Kidney (tissue), 14 donors: ENCODE data around the gene AFF3. TPM values are rescaled to one million over a fixed set of nuclear protein-coding genes. Genes with fewer than 3 reads are reported as not detected.

ENCODE experiments used
- DNase-seq, 5 donors: peaks; one replicate each; pipeline ENCODE4 v3.0.0-alpha.2; 2013 to 2020
- FAIRE-seq: peaks from 2 replicates; lab custom pipeline; 2012; peaks lifted over from hg19 to GRCh38; lab: Jason Lieb, UNC
- H3K27ac ChIP-seq, 2 donors: one replicate each; pipeline ENCODE4 v1.7.0; 2013; ENCODE audit warnings: low read depth in 2 of 2, low read length in 2 of 2, inconsistent platforms in 1 of 2
- H3K27me3 ChIP-seq: one replicate; pipeline ENCODE4 v1.7.1; 2013; ENCODE audit warnings: low read length, inconsistent platforms; ENCODE audit not compliant: control insufficient read depth, insufficient read depth
- H3K36me3 ChIP-seq, 3 donors: one replicate each; pipeline versions ENCODE4 v1.7.0 to v1.7.1; 2013; ENCODE audit warnings: low read length in 3 of 3, control low read depth in 1 of 3, inconsistent platforms in 1 of 3; ENCODE audit not compliant: insufficient read depth in 3 of 3, control insufficient read depth in 2 of 3
- H3K4me1 ChIP-seq, 3 donors: one replicate each; pipeline versions ENCODE4 v1.7.0 to v1.7.1; 2013; ENCODE audit warnings: low read length in 3 of 3, inconsistent platforms in 1 of 3, low read depth in 1 of 3; ENCODE audit not compliant: control insufficient read depth in 2 of 3, insufficient read depth in 2 of 3
- H3K4me3 ChIP-seq, 3 donors: one replicate each; pipeline versions ENCODE4 v1.7.0 to v1.8.1; 2013; ENCODE audit warnings: low read length in 3 of 3, control low read depth in 1 of 3, inconsistent platforms in 1 of 3
- H3K9ac ChIP-seq, 3 donors: one replicate each; pipeline versions ENCODE4 v1.7.0 to v1.7.1; 2013; ENCODE audit warnings: low read length in 3 of 3, control low read depth in 1 of 3, inconsistent platforms in 1 of 3
- H3K9me3 ChIP-seq, 3 donors: one replicate each; pipeline versions ENCODE4 v1.7.0 to v1.7.1; 2013; ENCODE audit warnings: low read length in 3 of 3, control low read depth in 1 of 3, inconsistent platforms in 1 of 3; ENCODE audit not compliant: control insufficient read depth in 2 of 3, insufficient read depth in 1 of 3
- intact Hi-C: fragments of 100-400 bp; cut with DNase I; formaldehyde crosslinking; loops from one replicate; pipeline ENCODE4 v1.11.1; 2022
- polyA plus RNA-seq: library from polyadenylated mRNA; stranded (reverse); fragments of 350-450 nt; fragmentation: Illumina TruSeq; extraction: RNeasy Lipid Tissue Mini Kit (QIAGEN cat#74804); gene quantifications from one replicate; pipeline ENCODE4 v1.2.3, GENCODE V29; 2014; ENCODE audit warnings: low read depth, low replicate concordance; ENCODE audit not compliant: insufficient read depth
- total RNA-seq: library from RNA; stranded (reverse); fragmentation: NEBNext Ultra II Directional; extraction: Animal tissue kit (Norgen Biotek cat#: 25700); gene quantifications from one replicate; pipeline ENCODE4 v1.2.1, GENCODE V29; 2021
- TF ChIP-seq, protein P1 (sequence below): IDR thresholded peaks from 3 replicates; pipeline ENCODE4 v1.5.1; 2012; ENCODE audit warnings: mild to moderate bottlenecking, moderate library complexity, borderline replicate concordance; ENCODE audit not compliant: insufficient read depth; ENCODE audit errors: extremely low read depth
- donor health status: control.
- donor health status: control.
- donor health status: control.
- donor health status: control.
- donor health status: control.
- donor health status: DM: yes; HTN: yes; CAD: no.
- donor health status: Normal renal cell carcinoma (clear cell type).

AFF3 gene
- total and polyA plus RNA-seq, 2 donors from 2014 or later: 0.65 to 11.0 TPM

DNA sequence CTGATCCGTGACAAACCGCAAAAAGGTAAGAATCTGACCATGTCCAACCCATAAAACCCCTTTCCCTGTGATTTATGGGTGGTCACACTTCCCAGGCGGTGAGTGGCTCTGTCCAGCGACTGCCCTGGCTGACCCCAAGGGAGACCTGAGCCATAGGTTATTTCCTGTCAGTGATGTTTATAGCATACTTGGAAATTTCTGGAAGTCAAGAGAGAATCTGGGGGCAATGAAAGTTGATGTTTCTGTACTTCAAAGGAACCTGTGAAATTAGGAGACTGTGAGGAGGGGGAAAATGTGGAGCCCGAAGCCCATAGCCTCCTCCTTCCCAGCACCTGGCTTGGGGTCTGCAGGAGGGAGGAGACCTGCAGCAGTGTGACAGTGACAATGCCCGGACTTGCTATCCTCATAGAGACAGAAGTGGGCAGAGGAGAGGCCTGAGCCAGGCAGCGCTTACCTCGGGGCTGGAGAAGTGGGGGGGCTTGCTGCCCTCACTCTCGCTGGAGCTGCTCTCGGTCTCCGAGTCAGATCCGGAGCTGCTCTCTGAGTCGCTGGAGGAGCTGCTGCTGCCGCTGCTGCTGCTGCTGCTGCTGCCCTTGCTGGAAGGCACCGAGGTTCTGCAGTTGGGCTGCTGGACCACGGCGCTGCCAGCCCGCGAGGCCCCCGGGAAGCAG is 541.3 kb downstream of the AFF3 start:
- Histone ChIP-seq H3K36me3 (no peaks in the 10 kb centered on the region), H3K9ac (no peak overlapping the region), H3K9me3 (no peaks in the 10 kb centered on the region), H3K4me1 (no peaks in the 10 kb centered on the region), H3K27me3 (no peaks in the 10 kb centered on the region), H3K27ac (no peak overlapping the region), H3K4me3 (no peak overlapping the region)
- FAIRE-seq: no peak
- intact Hi-C loops: no loop called here
- DNase-seq: peak in 4 of 5 donors; percentile 83 to 92 (median 86)
- TF ChIP-seq, protein P1, sequence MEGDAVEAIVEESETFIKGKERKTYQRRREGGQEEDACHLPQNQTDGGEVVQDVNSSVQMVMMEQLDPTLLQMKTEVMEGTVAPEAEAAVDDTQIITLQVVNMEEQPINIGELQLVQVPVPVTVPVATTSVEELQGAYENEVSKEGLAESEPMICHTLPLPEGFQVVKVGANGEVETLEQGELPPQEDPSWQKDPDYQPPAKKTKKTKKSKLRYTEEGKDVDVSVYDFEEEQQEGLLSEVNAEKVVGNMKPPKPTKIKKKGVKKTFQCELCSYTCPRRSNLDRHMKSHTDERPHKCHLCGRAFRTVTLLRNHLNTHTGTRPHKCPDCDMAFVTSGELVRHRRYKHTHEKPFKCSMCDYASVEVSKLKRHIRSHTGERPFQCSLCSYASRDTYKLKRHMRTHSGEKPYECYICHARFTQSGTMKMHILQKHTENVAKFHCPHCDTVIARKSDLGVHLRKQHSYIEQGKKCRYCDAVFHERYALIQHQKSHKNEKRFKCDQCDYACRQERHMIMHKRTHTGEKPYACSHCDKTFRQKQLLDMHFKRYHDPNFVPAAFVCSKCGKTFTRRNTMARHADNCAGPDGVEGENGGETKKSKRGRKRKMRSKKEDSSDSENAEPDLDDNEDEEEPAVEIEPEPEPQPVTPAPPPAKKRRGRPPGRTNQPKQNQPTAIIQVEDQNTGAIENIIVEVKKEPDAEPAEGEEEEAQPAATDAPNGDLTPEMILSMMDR: no peak

DNA sequence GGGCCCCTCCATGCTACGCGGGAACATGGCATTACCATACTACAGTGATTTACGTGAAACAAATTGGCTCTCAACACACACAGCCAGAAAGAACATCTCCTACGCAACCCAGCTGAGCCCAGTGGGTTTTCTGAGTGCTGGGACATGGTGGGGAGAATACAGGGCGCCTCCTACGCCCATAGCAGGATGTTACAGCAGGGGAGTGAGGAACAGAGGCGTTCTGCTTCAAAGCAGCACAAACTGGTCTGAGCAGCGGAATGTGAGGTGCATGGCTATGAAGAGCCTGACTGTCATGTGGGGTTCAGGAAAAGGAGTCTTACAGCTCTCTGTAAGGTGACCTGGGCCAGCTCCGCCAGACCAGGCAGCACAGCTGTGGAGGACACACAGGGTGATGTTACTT is 543.9 kb downstream of the AFF3 start:
- no peak overlapping the region for H3K27ac ChIP-seq
- no peaks in the 10 kb centered on the region for H3K9me3 ChIP-seq
- intact Hi-C loops: no loop called here
- FAIRE-seq (no peak), DNase-seq (peak in 4 of 5 donors; percentile 60 to 74 (median 65))
- no peaks in the 10 kb centered on the region for H3K36me3 ChIP-seq
- no peak overlapping the region for H3K4me3 ChIP-seq
- H3K27me3 ChIP-seq: no peaks in the 10 kb centered on the region
- TF ChIP-seq, protein P1: no peak
- no peaks in the 10 kb centered on the region for H3K4me1 ChIP-seq
- H3K9ac ChIP-seq: no peak overlapping the region

DNA sequence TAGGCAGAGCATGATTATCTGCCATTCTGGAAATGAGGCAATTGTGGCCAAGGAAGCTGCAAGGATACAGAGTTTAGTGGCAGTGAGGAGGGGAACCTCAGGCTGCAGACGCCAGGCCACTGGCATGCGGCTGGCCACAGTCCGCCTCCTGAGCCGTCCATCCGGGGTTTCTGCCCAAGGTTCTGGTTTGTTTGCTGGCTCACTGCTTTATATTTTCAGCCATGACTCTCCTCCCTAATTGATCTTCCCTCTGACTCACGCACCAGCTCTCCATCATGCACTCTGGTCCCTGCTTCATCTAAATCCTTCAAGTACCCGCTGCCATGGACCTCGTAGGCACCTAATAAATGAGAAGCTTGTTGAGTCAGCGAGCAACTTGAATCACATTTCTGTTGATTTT is 544.8 kb downstream of the AFF3 start:
- H3K4me1 ChIP-seq: no peaks in the 10 kb centered on the region
- TF ChIP-seq, protein P1: no peak
- H3K9ac ChIP-seq: no peak overlapping the region
- FAIRE-seq: no peak
- H3K36me3 ChIP-seq: no peaks in the 10 kb centered on the region
- DNase-seq: no peak
- no peaks in the 10 kb centered on the region for H3K27me3 ChIP-seq
- intact Hi-C loops: no loop called here
- no peak overlapping the region for H3K4me3 ChIP-seq
- H3K9me3 ChIP-seq: no peaks in the 10 kb centered on the region
- H3K27ac ChIP-seq: no peak overlapping the region
